HG02938 (cell line): ENCODE measurements around the gene CTSW.
"Not testable (repeated sequence)": the region's sequence is repeated elsewhere in the genome, so short reads cannot be mapped to it uniquely, and the experiment has no call there.

Experiments used
- ATAC-seq: cut with Tn5 transposase; IDR thresholded peaks from one replicate; pipeline ENCODE4 v1.9.1; 2021; ENCODE audit warnings: mild to moderate bottlenecking, moderate library complexity; ENCODE audit not compliant: unreplicated experiment

CTSW gene

GRCh38 chr11:65879617-65880016, at the start of gene CTSW:
Gene CTSW, plus strand, starts transcription at chr11:65879837. Its CDS starts 18 bp downstream, at chr11:65879855.
- no peak for ATAC-seq

- ATAC-seq, result not testable (repeated sequence)
These were observed 47.4 kb upstream of the CTSW start for GRCh38 chr11:65832231-65832630.

- peak; percentile 80 for ATAC-seq
These were observed 46.2 kb upstream of the CTSW start, which contains the start of gene SNX32 for GRCh38 chr11:65833297-65834030. Gene SNX32, plus strand, starts transcription at chr11:65833963. Its CDS starts 103 bp downstream, at chr11:65834066.

GRCh38 chr11:65834202-65834601, 45.4 kb upstream of the CTSW start:
- ATAC-seq, result no peak

- no peak for ATAC-seq
These were observed 37.5 kb upstream of the CTSW start for GRCh38 chr11:65842144-65842543.

DNA sequence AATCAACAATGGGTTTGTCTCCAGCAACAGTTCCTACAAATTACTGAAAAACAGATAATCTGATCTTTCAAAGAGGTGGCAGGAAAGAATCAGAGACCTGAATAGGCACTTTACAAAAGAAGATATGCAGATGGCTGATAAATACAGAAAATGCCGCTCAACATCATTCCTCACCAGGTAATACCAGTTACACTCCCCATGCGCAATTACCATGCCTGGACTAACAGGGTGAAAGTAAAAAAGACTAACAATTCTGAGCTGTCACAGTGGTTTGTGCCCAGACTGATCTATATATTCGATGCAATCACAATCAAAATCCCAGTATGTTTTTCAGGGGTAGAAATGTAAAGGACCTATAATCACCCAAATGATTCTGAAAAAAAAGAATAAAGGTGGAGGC, 35.8 kb upstream of the CTSW start:
- ATAC-seq, result no peak

- ATAC-seq, result no peak
These were observed 35.3 kb upstream of the CTSW start for GRCh38 chr11:65844231-65844872.

DNA sequence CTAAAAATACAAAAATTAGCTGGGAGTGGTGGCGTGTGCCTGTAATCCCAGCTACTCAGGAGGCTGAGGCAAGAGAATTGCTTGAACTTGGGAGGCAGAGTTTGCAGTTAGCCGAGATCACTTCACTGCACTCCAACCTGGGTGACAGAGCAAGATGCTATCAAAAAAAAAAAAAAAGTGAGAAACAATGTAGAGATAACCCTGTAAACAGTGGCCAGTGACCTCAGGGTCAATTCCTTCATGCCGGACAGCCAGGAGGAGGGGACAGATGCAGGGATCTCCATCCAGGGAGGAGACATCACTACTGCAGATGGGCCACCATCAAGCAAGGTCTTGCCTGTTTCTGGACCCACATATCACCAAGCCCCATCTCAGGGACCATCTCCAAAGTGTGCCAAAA, 31.9 kb upstream of the CTSW start:
- ATAC-seq, result no peak

DNA sequence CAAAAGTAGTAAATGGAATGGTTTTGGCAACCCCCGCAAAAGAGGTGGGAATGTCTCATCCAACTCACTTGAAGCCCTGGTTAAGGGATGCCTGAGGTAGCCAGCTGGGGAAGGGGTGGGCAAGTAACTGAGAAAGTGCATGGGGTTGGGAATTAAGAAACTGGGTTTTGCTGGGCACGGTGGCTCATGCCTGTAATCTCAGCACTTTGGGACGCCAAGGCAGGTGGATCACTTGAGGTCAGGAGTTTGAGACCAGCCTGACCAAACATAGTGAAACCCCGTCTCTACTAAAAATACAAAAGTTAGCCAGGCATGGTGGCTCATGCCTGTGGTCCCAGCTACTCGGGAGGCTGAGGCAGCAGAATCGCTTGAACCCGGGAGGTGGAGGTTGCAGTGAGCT, 30.9 kb upstream of the CTSW start:
- ATAC-seq, result not testable (repeated sequence)

DNA sequence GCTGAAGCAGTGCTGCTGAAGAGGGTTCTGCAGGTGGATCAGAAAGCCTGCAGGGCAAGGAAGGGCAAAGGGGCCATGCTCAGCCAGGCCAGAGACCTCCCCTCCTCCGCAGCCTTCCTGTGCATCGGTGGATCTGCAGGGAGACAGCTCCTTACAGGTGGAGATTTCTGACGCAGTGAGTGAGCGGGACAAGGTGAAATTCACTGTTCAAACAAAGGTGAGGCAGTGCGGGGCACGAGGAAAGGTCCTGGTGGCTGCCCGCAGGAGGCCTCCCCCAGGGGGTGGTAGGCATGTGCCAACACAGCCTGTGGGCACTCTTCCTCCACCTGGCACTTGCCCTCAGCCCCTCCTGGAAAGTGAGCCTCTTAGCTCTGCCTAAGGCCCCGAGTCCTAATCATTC, 30.3 kb upstream of the CTSW start:
- ATAC-seq, result no peak

GRCh38 chr11:65849771-65850216, 29.8 kb upstream of the CTSW start:
- ATAC-seq, result no peak

DNA sequence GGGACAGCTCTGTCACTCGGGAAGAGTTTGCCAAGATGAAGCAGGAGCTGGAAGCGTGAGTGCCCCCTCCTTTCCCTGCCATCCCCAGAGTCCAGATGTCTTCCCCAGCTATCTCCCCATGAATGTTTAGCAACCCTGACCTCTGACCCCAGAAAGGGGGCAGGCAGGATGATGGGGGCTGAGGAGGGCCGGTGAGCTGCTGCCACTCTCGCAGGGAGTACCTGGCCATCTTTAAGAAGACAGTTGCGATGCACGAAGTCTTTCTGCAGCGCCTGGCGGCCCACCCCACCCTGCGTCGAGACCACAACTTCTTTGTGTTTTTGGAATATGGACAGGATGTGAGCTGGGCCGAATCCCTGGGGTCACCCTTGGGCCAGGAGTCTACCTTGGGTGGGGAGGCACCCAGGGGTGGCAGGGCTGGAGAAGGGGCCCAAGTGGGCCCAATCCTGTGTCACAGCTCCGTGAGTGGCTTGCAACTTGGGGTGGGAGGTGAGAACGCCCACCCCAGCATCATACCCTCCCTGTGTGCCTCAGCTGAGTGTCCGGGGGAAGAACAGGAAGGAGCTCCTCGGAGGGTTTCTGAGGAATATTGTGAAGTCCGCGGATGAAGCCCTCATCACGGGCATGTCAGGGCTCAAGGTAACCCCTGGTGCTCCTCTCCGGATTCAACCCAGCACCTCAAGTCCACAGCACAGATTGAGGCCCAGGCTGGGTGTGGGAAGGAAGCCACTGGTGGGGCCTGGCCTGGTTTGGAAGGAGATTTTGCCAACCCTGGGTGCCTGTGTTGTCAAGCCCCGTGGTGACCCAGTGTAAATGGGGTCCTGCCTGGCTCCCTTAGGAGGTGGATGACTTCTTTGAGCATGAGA, 29.2 kb upstream of the CTSW start:
- no peak for ATAC-seq

GRCh38 chr11:65851083-65851579, 28.5 kb upstream of the CTSW start:
- ATAC-seq, result no peak

DNA sequence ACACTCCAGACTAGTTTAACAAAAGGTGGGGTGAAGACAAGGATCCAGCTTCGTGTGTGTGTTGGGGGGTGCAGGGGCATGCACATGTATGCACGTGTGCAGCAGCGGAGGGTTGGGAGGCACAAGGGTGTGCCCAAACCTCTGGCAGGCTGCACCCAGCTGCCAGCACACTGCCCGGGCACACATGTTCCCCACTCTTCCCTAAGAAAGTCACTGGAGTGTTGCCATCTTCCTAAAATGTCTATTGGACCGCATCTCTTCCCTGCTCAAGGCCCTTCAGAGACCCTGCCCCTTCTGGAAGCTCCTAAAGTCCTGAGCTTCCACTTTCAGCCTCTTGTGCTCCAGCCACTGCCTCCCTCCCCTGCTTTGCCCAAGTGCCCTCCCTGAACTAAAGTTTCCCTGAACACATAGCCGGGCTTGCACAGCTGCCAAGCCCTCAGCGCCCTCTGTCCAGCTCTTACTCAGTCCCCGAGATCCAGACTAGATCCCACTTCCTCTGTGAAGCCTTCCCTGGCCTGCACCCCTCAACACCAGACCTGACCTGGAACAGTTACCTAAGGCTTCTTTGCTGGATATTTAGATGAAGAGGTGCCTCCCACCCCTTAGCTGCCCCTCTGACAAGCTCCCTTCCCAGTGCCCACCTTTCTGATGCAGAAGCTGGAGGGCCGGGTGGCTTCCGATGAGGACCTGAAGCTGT, 27.7 kb upstream of the CTSW start:
- no peak for ATAC-seq

GRCh38 chr11:65852508-65853245, 27.0 kb upstream of the CTSW start:
- no peak for ATAC-seq

DNA sequence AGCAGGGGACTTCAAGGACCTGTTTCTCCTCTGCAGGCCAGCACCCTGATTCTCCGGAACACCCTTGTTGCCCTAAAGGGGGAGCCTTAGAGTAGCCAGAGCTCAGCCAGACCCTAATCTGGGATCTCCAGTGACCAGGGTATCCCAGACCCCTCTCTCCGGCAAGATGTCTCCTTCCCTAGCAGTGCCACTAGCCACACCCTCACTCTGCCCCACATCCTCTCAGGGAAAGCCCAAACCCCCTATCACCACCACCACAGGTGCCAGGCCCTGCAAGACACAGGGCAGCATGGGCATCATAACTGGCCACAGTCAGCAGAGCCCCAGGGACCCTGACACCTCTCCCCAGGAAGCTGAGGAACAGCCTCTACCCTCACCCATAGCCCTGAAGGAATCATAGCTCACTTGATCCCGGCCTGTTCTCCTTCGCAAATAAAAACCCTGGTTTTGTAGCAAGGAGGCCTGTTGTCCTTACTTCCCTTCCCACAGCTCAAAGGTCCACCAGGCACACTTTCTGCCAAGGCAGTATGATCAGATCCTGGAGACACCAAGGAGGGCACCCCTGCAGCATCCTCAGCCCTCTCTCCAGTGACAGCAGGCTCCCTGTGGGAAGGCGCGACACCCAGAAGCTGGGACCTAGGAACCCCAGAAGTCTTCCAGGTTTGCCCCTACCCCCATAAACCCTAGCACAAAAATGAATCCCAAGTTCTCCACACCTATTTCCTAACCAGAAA, 26.2 kb upstream of the CTSW start:
- no peak for ATAC-seq

DNA sequence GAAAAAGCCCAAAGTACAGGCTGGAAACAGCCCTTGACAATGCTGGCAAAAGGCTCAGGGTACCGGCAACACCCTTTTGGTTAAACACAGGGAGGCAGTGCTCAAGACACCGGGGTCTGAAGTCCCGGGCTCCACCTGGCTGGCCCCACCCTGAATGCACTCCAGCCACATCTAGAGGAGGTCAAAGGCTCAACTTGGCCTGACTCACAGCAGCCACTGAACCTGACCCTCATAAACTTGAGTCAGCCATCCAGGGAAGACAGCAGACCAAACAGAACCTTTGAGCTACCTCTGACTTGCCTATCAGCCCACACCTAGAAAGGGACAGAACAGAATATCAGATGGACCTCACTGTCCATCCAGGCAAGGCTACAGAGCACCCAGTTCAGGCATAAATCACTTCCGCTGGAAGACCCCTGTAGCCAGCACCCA, 25.5 kb upstream of the CTSW start:
- ATAC-seq, result no peak

GRCh38 chr11:65854852-65855837, 24.5 kb upstream of the CTSW start:
- no peak for ATAC-seq
